NCI-H460 (cell line): ENCODE results near the gene SYT17. TPM values are rescaled to one million over a fixed set of nuclear protein-coding genes. Genes with fewer than 3 reads are reported as not detected.

ENCODE experiments used
- DNase-seq: peaks from one replicate; pipeline ENCODE4 v3.0.0-alpha.2; 2016; ENCODE audit warnings: low read depth; ENCODE audit errors: extremely low read depth
- total RNA-seq: library from RNA; depleted of rRNA; stranded (reverse); fragments of >200 nt; shearing (Covaris generic); gene quantifications from 2 replicates; pipeline ENCODE4 v1.2.3, GENCODE V29; 2014

The SYT17 gene
- total RNA-seq, 1 experiment from 2014 or later, result 4.1 TPM

GRCh38 chr16:19242987-19243575, 75.0 kb downstream of the SYT17 start:
- DNase-seq, result no peak

- DNase-seq, result no peak
Measured at GRCh38 chr16:19245326-19245925, 77.4 kb downstream of the SYT17 start.

GRCh38 chr16:19252904-19253303, 84.9 kb downstream of the SYT17 start:
- no peak for DNase-seq

GRCh38 chr16:19254611-19255010, 86.6 kb downstream of the SYT17 start:
- no peak for DNase-seq

- no peak for DNase-seq
Measured at GRCh38 chr16:19264123-19264673, 96.2 kb downstream of the SYT17 start.

GRCh38 chr16:19265380-19265930, 97.4 kb downstream of the SYT17 start:
- DNase-seq, result no peak

GRCh38 chr16:19266774-19267173, 98.7 kb downstream of the SYT17 start:
- no peak for DNase-seq

GRCh38 chr16:19269098-19269497, 101.1 kb downstream of the SYT17 start:
- DNase-seq, result no peak

GRCh38 chr16:19274165-19274797, 106.2 kb downstream of the SYT17 start:
- DNase-seq, result no peak

GRCh38 chr16:19278403-19278802, 110.4 kb downstream of the SYT17 start:
- DNase-seq, result no peak

- DNase-seq, result no peak
Measured at GRCh38 chr16:19281246-19281645, 113.2 kb downstream of the SYT17 start.

- no peak for DNase-seq
Measured at GRCh38 chr16:19282101-19282500, 114.1 kb downstream of the SYT17 start.

GRCh38 chr16:19283637-19284036, 115.6 kb downstream of the SYT17 start:
- no peak for DNase-seq

- DNase-seq, result peak; percentile 11
Measured at GRCh38 chr16:19284207-19284606, 116.2 kb downstream of the SYT17 start.

- no peak for DNase-seq
Measured at GRCh38 chr16:19285431-19285830, 117.4 kb downstream of the SYT17 start, which contains the start of gene CLEC19A. Gene CLEC19A, plus strand, starts transcription at chr16:19285731. Its CDS starts 121 bp downstream, at chr16:19285852.

- DNase-seq, result no peak
Measured at GRCh38 chr16:19286827-19287226, 118.8 kb downstream of the SYT17 start.

GRCh38 chr16:19287241-19287640, 119.2 kb downstream of the SYT17 start:
- DNase-seq, result no peak

- DNase-seq, result no peak
Measured at GRCh38 chr16:19288872-19289799, 121.1 kb downstream of the SYT17 start.

- no peak for DNase-seq
Measured at GRCh38 chr16:19289811-19290485, 121.9 kb downstream of the SYT17 start.

- DNase-seq, result no peak
Measured at GRCh38 chr16:19290860-19291259, 122.8 kb downstream of the SYT17 start.
